HCT116 (cell line): ENCODE results near the gene LRP1B.

Experiments used
- EZH2 ChIP-seq: fragments of 200-600 bp; sonication (generic); IDR thresholded peaks from 2 replicates; pipeline ENCODE4 v1.6.1; 2017; ENCODE audit warnings: antibody characterized with exemption, mixed run types
- EZH2phosphoT487 ChIP-seq: fragments of 200-600 bp; IDR thresholded peaks from 2 replicates; pipeline ENCODE4 v1.6.1; 2018; ENCODE audit warnings: antibody characterized with exemption, borderline replicate concordance
- JUND ChIP-seq: IDR thresholded peaks from 2 replicates; pipeline ENCODE4 v1.6.1; 2012
- POLR2AphosphoS5 ChIP-seq: IDR thresholded peaks from 2 replicates; pipeline ENCODE4 v1.6.1; 2011; ENCODE audit warnings: mild to moderate bottlenecking, low read depth, low read length, moderate library complexity
- SIN3A ChIP-seq: IDR thresholded peaks from 2 replicates; pipeline ENCODE4 v1.6.1; 2012; ENCODE audit warnings: low read depth
- SP1 ChIP-seq: IDR thresholded peaks from 2 replicates; pipeline ENCODE4 v1.6.1; 2012; ENCODE audit warnings: low read depth
- SRF ChIP-seq: IDR thresholded peaks from 2 replicates; pipeline ENCODE4 v1.6.1; 2012; ENCODE audit warnings: low read depth
- TF ChIP-seq, protein P1 (sequence below): IDR thresholded peaks from 2 replicates; pipeline ENCODE4 v1.6.1; 2011; ENCODE audit warnings: mild to moderate bottlenecking, low read length, moderate library complexity; ENCODE audit not compliant: insufficient replicate concordance; ENCODE audit errors: extremely low read depth
- TF ChIP-seq, protein P2 (sequence below), 3 experiments: fragments of 200-600 bp in 1 of 3; sonication (generic) in 1 of 3; IDR thresholded peaks in 2 of 3; conservative IDR thresholded peaks in 1 of 3; 2 replicates each; pipeline ENCODE4 v1.5.1; 2012 to 2017; ENCODE audit warnings: low read depth in 2 of 3, low read length in 2 of 3, antibody characterized with exemption in 1 of 3, borderline replicate concordance in 1 of 3, control low read depth in 1 of 3, mild to moderate bottlenecking in 1 of 3, mixed read lengths in 1 of 3, mixed run types in 1 of 3, moderate library complexity in 1 of 3; ENCODE audit not compliant: insufficient read depth in 1 of 3
- TF ChIP-seq, protein P3 (sequence below): IDR thresholded peaks from 2 replicates; pipeline ENCODE4 v1.6.1; 2012
- TF ChIP-seq, protein P4 (sequence below): IDR thresholded peaks from 2 replicates; pipeline ENCODE4 v1.6.1; 2012; ENCODE audit warnings: low read depth

DNA sequence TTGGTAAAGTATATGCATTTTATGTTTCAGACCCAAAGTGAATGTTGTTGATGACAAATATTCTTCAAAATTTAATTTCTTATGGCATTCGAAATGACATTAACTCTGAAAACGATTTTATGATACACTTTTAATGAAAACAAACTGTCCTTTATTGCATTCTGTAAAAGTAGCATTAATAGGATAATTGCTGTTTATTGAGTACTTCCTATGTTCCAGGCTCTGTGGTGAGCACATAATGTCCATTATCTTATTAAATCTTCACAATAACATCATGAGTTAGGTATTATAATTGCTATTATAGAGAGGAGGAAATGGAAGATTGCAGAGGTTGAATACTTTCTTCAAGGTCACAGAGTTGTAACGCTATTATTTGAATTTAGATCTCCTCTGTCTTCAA lies 638.0 kb downstream of the LRP1B start:
- TF ChIP-seq, protein P1, sequence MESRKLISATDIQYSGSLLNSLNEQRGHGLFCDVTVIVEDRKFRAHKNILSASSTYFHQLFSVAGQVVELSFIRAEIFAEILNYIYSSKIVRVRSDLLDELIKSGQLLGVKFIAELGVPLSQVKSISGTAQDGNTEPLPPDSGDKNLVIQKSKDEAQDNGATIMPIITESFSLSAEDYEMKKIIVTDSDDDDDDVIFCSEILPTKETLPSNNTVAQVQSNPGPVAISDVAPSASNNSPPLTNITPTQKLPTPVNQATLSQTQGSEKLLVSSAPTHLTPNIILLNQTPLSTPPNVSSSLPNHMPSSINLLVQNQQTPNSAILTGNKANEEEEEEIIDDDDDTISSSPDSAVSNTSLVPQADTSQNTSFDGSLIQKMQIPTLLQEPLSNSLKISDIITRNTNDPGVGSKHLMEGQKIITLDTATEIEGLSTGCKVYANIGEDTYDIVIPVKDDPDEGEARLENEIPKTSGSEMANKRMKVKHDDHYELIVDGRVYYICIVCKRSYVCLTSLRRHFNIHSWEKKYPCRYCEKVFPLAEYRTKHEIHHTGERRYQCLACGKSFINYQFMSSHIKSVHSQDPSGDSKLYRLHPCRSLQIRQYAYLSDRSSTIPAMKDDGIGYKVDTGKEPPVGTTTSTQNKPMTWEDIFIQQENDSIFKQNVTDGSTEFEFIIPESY = no peak
- TF ChIP-seq, protein P2, sequence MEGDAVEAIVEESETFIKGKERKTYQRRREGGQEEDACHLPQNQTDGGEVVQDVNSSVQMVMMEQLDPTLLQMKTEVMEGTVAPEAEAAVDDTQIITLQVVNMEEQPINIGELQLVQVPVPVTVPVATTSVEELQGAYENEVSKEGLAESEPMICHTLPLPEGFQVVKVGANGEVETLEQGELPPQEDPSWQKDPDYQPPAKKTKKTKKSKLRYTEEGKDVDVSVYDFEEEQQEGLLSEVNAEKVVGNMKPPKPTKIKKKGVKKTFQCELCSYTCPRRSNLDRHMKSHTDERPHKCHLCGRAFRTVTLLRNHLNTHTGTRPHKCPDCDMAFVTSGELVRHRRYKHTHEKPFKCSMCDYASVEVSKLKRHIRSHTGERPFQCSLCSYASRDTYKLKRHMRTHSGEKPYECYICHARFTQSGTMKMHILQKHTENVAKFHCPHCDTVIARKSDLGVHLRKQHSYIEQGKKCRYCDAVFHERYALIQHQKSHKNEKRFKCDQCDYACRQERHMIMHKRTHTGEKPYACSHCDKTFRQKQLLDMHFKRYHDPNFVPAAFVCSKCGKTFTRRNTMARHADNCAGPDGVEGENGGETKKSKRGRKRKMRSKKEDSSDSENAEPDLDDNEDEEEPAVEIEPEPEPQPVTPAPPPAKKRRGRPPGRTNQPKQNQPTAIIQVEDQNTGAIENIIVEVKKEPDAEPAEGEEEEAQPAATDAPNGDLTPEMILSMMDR (IDR thresholded peaks at IDR 0.05 in 2 of 3, conservative IDR thresholded peaks at IDR 0.05 in 1 of 3; ENCODE audit: borderline replicate concordance in 1 of 3, insufficient read depth in 1 of 3, low read depth in 2 of 3, low read length in 2 of 3) = no peak
- no peak for TF ChIP-seq EZH2
- TF ChIP-seq SIN3A = no peak
- TF ChIP-seq, protein P3, sequence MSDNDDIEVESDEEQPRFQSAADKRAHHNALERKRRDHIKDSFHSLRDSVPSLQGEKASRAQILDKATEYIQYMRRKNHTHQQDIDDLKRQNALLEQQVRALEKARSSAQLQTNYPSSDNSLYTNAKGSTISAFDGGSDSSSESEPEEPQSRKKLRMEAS = no peak
- no peak for TF ChIP-seq POLR2AphosphoS5
- TF ChIP-seq, protein P4, sequence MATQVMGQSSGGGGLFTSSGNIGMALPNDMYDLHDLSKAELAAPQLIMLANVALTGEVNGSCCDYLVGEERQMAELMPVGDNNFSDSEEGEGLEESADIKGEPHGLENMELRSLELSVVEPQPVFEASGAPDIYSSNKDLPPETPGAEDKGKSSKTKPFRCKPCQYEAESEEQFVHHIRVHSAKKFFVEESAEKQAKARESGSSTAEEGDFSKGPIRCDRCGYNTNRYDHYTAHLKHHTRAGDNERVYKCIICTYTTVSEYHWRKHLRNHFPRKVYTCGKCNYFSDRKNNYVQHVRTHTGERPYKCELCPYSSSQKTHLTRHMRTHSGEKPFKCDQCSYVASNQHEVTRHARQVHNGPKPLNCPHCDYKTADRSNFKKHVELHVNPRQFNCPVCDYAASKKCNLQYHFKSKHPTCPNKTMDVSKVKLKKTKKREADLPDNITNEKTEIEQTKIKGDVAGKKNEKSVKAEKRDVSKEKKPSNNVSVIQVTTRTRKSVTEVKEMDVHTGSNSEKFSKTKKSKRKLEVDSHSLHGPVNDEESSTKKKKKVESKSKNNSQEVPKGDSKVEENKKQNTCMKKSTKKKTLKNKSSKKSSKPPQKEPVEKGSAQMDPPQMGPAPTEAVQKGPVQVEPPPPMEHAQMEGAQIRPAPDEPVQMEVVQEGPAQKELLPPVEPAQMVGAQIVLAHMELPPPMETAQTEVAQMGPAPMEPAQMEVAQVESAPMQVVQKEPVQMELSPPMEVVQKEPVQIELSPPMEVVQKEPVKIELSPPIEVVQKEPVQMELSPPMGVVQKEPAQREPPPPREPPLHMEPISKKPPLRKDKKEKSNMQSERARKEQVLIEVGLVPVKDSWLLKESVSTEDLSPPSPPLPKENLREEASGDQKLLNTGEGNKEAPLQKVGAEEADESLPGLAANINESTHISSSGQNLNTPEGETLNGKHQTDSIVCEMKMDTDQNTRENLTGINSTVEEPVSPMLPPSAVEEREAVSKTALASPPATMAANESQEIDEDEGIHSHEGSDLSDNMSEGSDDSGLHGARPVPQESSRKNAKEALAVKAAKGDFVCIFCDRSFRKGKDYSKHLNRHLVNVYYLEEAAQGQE = no peak
- no peak for TF ChIP-seq JUND
- no peak for TF ChIP-seq SP1
- no peak for TF ChIP-seq EZH2phosphoT487
- TF ChIP-seq SRF = no peak
